B cell (primary cell): ENCODE measurements around the gene RNF26. TPM values are rescaled to one million over a fixed set of nuclear protein-coding genes. Genes with fewer than 3 reads are reported as not detected.

Source experiments
- ATAC-seq: fragments of 200-7000 bp; cut with Tn5 transposase; one replicate; pipeline ENCODE4 v1.10.0; 2021; ENCODE audit warnings: low read depth, mild to moderate bottlenecking, moderate number of reproducible peaks, moderate library complexity
- CTCF ChIA-PET: fragments of 350-600 bp; sonication (Branson Sonifier 250); formaldehyde crosslinking; loops from one replicate; lab custom pipeline; 2021; ENCODE audit warnings: antibody characterized with exemption, inconsistent platforms; lab: Charles Lee
- POLR2A ChIA-PET: fragments of 350-600 bp; sonication (Branson Sonifier 250); formaldehyde crosslinking; loops from one replicate; lab custom pipeline; 2021; ENCODE audit warnings: antibody characterized with exemption; lab: Charles Lee
- DNase-seq: peaks from one replicate; pipeline ENCODE4 v3.0.0; 2013
- H2AFZ ChIP-seq: 2 replicates; pipeline ENCODE4 v1.6.1; 2012; ENCODE audit warnings: mild to moderate bottlenecking, low read depth, low read length; ENCODE audit not compliant: insufficient read depth, poor library complexity, severe bottlenecking
- H3K27ac ChIP-seq, 2 donors: 1 replicate in 1 of 2; 2 replicates in 1 of 2; pipeline ENCODE4 v1.5.1; 2012 to 2013; ENCODE audit warnings: low read length in 2 of 2, mild to moderate bottlenecking in 2 of 2, moderate library complexity in 1 of 2
- H3K27me3 ChIP-seq, 4 experiments: fragments of 200-600 bp in 1 of 4; sonication (generic) in 1 of 4; replicated peaks in 1 of 4; 1 replicate in 2 of 4; 2 replicates in 2 of 4; pipeline versions ENCODE4 v1.6.1 to v1.7.0; 2013 to 2016; ENCODE audit warnings: low read length in 3 of 4, mild to moderate bottlenecking in 2 of 4, mixed read lengths in 1 of 4, moderate library complexity in 1 of 4; ENCODE audit not compliant: insufficient read depth in 4 of 4, control insufficient read depth in 3 of 4; ENCODE audit errors: control extremely low read depth in 1 of 4
- H3K36me3 ChIP-seq, 2 experiments: replicated peaks in 1 of 2; 1 replicate in 1 of 2; 2 replicates in 1 of 2; pipeline versions ENCODE4 v1.6.1 to v1.7.1; 2013; ENCODE audit warnings: low read length in 1 of 2; ENCODE audit not compliant: insufficient read depth in 2 of 2, control insufficient read depth in 1 of 2; ENCODE audit errors: control extremely low read depth in 1 of 2, extremely low read depth in 1 of 2
- H3K4me1 ChIP-seq, 2 donors: fragments of 200-600 bp in 1 of 2; sonication (generic) in 1 of 2; 1 replicate in 1 of 2; 2 replicates in 1 of 2; pipeline versions ENCODE4 v1.5.1 to v1.6.1; 2013 to 2017; ENCODE audit warnings: low read length in 2 of 2; ENCODE audit not compliant: control insufficient read depth in 2 of 2, insufficient read depth in 2 of 2
- H3K4me2 ChIP-seq: replicated peaks from 2 replicates; pipeline ENCODE3; 2012; ENCODE audit warnings: mild to moderate bottlenecking, low read depth, low read length; ENCODE audit not compliant: poor library complexity, severe bottlenecking
- H3K4me3 ChIP-seq, 5 experiments: fragments of 200-600 bp in 1 of 5; sonication (generic) in 1 of 5; 1 replicate in 3 of 5; 2 replicates in 2 of 5; pipeline versions ENCODE4 v1.5.1 to v1.7.0; 2011 to 2016; ENCODE audit warnings: low read length in 4 of 5, mild to moderate bottlenecking in 4 of 5, low read depth in 2 of 5, control low read depth in 1 of 5, moderate library complexity in 1 of 5; ENCODE audit not compliant: insufficient read depth in 1 of 5; ENCODE audit errors: control extremely low read depth in 1 of 5, extremely low read depth in 1 of 5
- H3K79me2 ChIP-seq: fragments of 200-600 bp; sonication (generic); one replicate; pipeline ENCODE4 v1.6.0; 2016; ENCODE audit warnings: low read length; ENCODE audit not compliant: control insufficient read depth, insufficient read depth
- H3K9ac ChIP-seq: fragments of 200-600 bp; sonication (generic); 2 replicates; pipeline ENCODE4 v1.6.1; 2017; ENCODE audit warnings: mild to moderate bottlenecking, low read length, moderate library complexity
- H3K9me3 ChIP-seq, 3 donors: one replicate each; pipeline versions ENCODE4 v1.6.1 to v1.7.1; 2013; ENCODE audit warnings: low read length in 2 of 3; ENCODE audit not compliant: control insufficient read depth in 2 of 3, insufficient read depth in 1 of 3; ENCODE audit errors: control extremely low read depth in 1 of 3
- H4K20me1 ChIP-seq: 2 replicates; pipeline ENCODE4 v1.6.0; 2012; ENCODE audit warnings: mild to moderate bottlenecking, low read length; ENCODE audit not compliant: insufficient read depth, control insufficient read depth, poor library complexity, severe bottlenecking
- H3K27ac Mint-ChIP-seq: one replicate; pipeline ENCODE4 v1.8.0; 2021; ENCODE audit warnings: mixed read lengths
- H3K27me3 Mint-ChIP-seq: one replicate; pipeline ENCODE4 v1.8.0; 2021; ENCODE audit warnings: mixed read lengths
- H3K4me1 Mint-ChIP-seq: one replicate; pipeline ENCODE4 v1.8.0; 2021; ENCODE audit warnings: mixed read lengths
- H3K4me3 Mint-ChIP-seq: one replicate; pipeline ENCODE4 v1.8.0; 2021; ENCODE audit warnings: mixed read lengths
- H3K9me3 Mint-ChIP-seq: one replicate; pipeline ENCODE4 v1.8.0; 2022; ENCODE audit warnings: mixed read lengths; ENCODE audit not compliant: insufficient read depth
- CTCF ChIP-seq: fragments of 200-600 bp; IDR thresholded peaks from one replicate; pipeline ENCODE4 v1.8.0; 2022; ENCODE audit warnings: antibody characterized with exemption, mild to moderate bottlenecking
- EZH2 ChIP-seq: IDR thresholded peaks from 2 replicates; pipeline ENCODE4 v1.6.1; 2012; ENCODE audit warnings: borderline replicate concordance, low read depth, mild to moderate bottlenecking, moderate library complexity, low read length; ENCODE audit not compliant: insufficient read depth, poor library complexity, severe bottlenecking
- WGBS: methylation state at CpG from one replicate; pipeline ENCODE4 v1.1.5; 2013; ENCODE audit warnings: missing lambda C conversion rate; ENCODE audit not compliant: insufficient coverage; 5-methylcytosine and 5-hydroxymethylcytosine counted together
- intact Hi-C: fragments of 100-400 bp; cut with micrococcal nuclease; formaldehyde crosslinking; loops from one replicate; pipeline ENCODE4 v1.10.0; 2022
- polyA plus RNA-seq: library from polyadenylated mRNA; depleted of rRNA; stranded (reverse); fragments of >200 nt; gene quantifications from 2 replicates; pipeline ENCODE4 v1.2.3, GENCODE V29; 2012
- total RNA-seq, 2 donors: library from RNA; stranded (reverse); fragments of 120-200 nt in 1 of 2; gene quantifications; 1 replicate in 1 of 2; 2 replicates in 1 of 2; pipeline versions ENCODE4 v1.2.3 to v1.2.4, GENCODE V29; 2013 to 2022

Gene RNF26
- total and polyA plus RNA-seq, 2 donors (not counting 1 experiment from before 2014, with no cell fraction given), result 15.5 to 21.8 TPM

GRCh38 chr11:119338965-119339588, 4.8 kb downstream of the RNF26 start:
- H3K4me1 Mint-ChIP-seq, result peaks cover 37% of the 10 kb centered on the region
- intact Hi-C loops, result no loop called here

More at GRCh38 chr11:119338965-119339588, 4.8 kb downstream of the RNF26 start:
- H3K4me2 ChIP-seq, result peak overlapping the region; percentile 76
- H2AFZ ChIP-seq, result no peak overlapping the region
- TF ChIP-seq EZH2, result no peak
- no peak for TF ChIP-seq CTCF
- DNase-seq (peak; percentile 20), ATAC-seq (no peak)
- H3K4me3 ChIP-seq, result no peak overlapping the region
- peaks cover 0 to 2% of the 10 kb centered on the region in 2 experiments for H3K36me3 ChIP-seq
- H3K9me3 ChIP-seq, result peaks cover 0 to 3% (median 0%) of the 10 kb centered on the region in 3 donors
- peaks cover 0 to 55% (median 30%) of the 10 kb centered on the region in 4 experiments for H3K27me3 ChIP-seq
- H3K27me3 Mint-ChIP-seq, result peaks cover 35% of the 10 kb centered on the region
- peaks cover 7% of the 10 kb centered on the region for H4K20me1 ChIP-seq
- peaks cover 37 to 39% of the 10 kb centered on the region in 2 donors for H3K4me1 ChIP-seq
- POLR2A ChIA-PET, result interaction anchor here (0.7 kb wide), 1 partner anchor 237 kb away, joined by 8 read pairs; no protein-coding TSS in a partner anchor
- no peaks in the 10 kb centered on the region for H3K9me3 Mint-ChIP-seq
- WGBS, result 88% methylated on average over 9 of the region's 11 CpGs
- CTCF ChIA-PET, result interaction anchor here (1.0 to 4.0 kb wide), 5 partner anchors 14 to 237 kb away, joined by 5 to 45 read pairs (median 6); no protein-coding TSS in a partner anchor
- no peak overlapping the region for H3K27ac ChIP-seq
- no peak overlapping the region for H3K9ac ChIP-seq
- peak overlapping the region; percentile 76 for H3K4me3 Mint-ChIP-seq
- peaks cover 8% of the 10 kb centered on the region for H3K79me2 ChIP-seq
- no peak overlapping the region for H3K27ac Mint-ChIP-seq
